Stimulated activated CD8-positive, alpha-beta memory T cell treated with anti-CD3 and anti-CD28 coated beads, Interleukin-2, amount 100 ng/mL, for 1 hour (primary cell): ENCODE results near the gene SVIL.

ENCODE experiments used
- DNase-seq, 2 donors: peaks; one replicate each; pipeline ENCODE4 v3.0.0-alpha.2; 2020; ENCODE audit warnings: low read depth in 2 of 2

The SVIL gene

DNA sequence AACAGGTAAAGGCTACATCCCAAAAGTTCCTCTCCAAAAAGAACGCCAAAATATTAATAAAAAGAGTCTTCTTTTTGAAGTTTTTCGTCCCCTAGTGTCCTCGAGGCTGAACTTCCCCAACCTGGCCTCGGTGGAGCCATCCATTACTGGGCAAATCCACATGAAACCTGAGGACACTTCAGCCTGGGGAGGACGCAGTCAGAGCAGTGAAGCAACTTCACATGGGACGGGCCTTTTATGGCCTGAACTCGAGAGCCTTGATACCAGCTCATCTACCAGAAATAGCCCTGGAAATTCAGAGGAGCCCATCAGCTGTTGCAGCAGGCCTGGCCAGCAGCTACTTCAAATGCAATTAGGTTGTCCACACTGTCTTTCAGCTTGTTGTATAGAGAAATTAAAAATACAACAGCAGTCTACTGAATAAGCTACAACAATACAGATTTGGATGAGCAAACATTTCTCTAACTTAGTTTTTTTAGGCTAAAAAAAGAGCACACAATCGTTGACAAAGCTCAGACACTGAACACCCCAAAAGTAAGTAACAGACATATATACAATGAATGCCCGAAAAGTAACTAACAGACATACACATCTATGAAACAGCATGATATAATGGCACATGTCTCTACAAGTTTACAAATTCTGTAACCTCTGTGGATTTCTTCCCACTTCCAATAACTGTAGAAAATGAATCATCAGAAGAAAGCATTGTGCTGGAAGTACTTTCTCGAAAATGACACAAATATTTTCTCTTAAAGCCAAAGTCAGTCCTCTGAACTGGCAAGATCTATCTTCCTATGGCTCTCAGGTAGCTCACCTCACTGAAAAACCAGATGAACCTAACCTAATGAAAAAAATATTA is at the start of gene SVIL:
Gene SVIL, minus strand, starts transcription at position 208 of the 862 bp plus-strand sequence. CDS start 79,913 bp downstream, outside the sequence.
- no peak for DNase-seq

DNA sequence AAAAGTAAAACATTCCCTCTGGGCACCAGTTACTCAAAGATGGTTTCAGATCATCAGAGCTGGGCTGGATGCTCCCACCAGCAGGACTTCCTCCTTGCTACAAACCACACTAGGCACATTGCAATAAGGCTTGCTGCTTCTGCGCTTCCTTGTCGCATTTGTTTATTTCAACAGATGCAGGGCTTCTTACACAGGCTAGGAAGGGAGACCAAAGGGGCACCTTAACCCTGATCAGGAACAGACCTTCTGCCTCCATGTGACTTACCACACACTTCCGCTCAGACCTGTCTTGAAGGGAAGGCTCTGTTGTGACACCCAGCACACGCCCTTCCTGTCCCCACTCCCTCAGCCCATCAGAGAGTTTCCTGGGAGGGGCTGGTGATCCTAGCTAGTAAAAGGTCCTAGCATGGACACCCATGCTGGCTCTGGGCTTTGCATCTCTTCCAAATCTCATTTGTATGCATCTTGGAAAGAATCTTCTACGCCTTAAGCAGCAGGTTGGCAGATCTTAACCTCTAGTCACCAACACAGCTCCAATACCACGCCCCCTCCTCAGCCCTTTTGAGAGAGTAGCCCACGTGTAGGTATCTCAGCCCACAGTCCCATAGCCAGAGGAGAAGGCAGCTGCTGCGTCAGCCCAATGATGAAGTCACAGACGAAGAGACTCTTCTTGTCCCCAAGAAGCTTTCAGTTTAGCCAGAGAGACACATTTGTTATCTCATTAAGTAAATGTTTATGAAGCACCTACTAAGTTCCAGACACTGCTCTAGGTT is 47.1 kb upstream of the SVIL start:
- peak in 1 of 2 donors; percentile 15 for DNase-seq

DNA sequence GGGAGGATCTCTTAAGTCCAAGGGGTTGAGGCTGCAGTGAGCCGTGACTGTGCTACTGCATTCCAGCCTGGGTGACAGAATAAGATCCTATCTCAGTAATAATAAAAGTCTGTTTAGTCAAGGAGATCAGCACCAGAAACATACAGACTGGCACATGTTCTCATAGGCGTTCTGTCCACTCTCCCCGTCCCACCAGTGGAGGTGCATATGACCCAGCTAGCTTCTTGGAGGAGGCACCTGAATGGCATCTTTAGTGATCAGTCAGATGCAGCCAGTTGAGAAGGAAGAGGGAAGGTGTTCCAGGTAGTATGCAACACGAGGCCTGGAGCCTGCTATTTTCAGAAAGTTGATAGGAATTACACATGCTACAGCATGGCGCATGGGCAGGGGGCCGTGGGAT is 45.3 kb upstream of the SVIL start:
- no peak for DNase-seq

- DNase-seq, result no peak
Measured at GRCh38 chr10:29676732-29677131, 42.0 kb upstream of the SVIL start.

DNA sequence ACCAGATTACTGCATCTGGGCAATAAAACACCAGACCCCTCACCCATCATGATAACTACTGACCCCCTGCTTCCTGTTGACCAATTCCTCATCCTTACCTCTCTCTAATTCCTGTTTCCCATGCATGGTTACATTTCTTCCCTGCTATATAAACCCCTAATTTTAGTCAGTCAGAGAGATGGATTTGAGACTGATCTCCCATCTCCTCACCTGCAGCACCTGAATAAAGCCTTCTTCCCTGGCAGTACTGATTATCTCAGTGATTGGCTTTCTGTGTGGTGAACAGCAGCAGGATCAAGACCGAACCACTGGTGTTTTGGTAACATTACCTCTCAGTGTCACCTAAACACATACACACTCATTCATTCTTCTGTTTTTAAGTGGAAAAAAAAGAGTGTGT is 41.2 kb upstream of the SVIL start:
- no peak for DNase-seq

- DNase-seq, result no peak
Measured at GRCh38 chr10:29671968-29672367, 37.2 kb upstream of the SVIL start.

GRCh38 chr10:29671228-29671780 is 36.5 kb upstream of the SVIL start:
- DNase-seq, result no peak

DNA sequence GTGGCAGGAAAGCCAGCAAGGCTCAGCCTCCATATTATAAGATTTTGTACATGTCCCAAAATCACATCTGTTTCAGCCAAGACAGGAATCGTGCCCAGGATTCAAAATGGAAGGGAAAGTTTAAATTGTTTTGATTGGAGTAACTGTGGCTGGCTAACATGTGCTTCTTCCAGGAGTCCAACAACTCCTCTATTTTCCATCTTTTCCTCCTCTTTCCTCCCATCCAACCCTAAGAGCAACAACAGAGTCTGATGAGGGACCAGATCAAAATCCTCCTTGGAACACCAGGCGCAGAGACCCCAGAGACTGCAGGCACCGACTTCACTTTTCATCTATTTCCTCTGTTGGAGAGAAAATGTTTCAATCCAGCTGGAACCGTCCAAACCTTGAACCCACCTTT is 36.0 kb upstream of the SVIL start:
- DNase-seq, result no peak

- DNase-seq, result no peak
Measured at GRCh38 chr10:29669149-29669548, 34.4 kb upstream of the SVIL start.

GRCh38 chr10:29668628-29669027 is 33.9 kb upstream of the SVIL start:
- no peak for DNase-seq

GRCh38 chr10:29667191-29667590 is 32.4 kb upstream of the SVIL start:
- no peak for DNase-seq

DNA sequence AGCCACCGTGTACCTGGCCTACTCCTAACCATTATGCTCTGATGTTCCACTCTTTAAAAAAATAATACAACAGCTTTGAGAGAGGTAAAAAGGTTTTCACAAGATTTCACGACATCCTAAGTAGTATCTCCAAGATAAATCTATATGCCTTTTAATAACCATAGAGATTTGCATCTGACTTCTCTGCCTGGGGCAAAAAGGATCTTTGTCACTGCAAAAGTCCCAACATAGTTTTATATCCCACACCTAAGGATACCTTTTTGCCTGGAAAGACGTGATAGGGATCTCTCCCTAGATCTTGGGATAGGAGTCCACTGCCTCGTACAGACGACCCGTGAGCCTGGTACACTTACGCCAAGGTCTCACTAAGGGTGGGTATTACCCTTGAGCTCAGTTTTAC is 31.4 kb upstream of the SVIL start:
- no peak for DNase-seq

DNA sequence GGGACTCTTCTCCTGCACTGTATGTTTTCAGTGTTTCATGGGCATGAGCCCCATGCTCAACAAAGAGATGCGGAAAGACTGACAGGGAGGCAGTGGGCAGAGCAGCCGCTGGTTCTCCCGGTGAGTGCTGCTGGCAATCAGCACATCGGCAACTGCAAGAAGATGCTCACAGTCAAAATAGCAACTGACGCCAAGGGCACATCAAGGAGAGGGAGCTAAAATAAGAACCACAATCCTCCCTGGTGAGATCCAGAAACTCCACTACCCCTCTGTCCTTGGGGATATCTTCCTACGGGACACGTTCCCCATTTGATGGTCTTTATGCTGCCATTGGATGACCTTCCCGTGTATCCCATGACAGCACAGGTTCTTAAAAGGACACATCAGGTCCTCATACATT is 28.9 kb upstream of the SVIL start:
- no peak for DNase-seq

GRCh38 chr10:29658984-29659965 is 24.5 kb upstream of the SVIL start:
- peak; percentile 31 to 33 for DNase-seq

- no peak for DNase-seq
Measured at GRCh38 chr10:29657719-29658274, 23.0 kb upstream of the SVIL start.

DNA sequence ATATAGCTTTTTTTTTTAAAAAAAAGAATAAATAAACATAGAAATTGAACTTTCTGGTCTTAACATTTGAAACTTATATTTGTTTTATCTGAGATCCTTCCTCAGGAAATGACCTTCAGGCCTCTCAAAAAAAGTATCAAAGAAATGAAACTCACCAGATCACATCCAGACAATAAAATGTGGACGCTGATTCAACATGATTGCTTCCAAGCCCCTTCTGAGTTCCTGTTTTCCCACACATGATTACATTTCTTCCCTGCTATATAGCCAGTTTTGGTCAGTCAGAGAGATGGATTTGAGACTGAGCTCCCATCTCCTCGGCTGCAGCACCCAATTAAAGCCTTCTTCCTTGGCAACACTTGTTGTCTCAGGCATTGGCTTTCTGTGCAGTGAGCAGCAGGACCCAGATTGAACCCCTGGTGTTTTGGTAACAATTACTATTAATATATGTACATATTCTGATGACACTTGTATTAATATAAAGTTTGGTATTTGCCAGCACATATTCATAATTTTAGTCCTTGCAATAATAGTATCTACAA is 21.8 kb upstream of the SVIL start:
- DNase-seq, result no peak

DNA sequence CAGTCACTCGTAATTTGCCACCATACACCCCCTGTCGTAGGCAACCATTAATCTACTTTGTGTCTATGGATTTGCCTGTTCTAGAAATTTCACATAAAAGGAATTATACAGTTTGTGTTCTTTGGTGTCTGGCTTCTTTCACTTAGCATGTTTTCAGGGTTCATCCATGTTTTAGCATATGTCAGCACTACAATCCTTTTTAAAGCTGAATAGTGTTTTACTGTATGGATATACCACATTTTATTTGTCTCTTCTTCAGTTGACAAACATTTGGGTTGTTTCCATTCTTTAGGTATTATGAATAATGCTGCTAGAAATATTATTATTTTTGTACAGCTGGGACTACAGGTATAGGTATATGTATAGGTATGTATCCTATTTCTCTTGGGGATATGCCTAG is 17.4 kb upstream of the SVIL start:
- no peak for DNase-seq

DNA sequence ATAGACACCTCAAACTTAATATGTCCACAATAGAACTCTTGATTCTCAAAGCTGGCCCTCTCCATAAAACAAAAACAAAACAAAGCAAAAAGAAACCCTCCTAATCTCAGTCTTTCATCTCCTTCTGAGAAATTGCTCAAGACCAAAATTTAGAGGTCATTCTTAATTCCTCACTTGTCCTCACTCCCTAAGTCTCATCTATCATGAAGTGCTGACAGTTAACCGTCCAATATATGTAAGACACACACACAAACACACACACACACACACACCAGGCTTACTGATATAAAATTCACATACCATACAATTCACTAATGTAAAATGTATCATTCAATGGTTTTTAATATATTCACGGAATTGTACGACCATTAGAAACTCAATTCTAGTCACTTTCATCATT is 17.0 kb upstream of the SVIL start:
- DNase-seq, result no peak

- DNase-seq, result no peak
Measured at GRCh38 chr10:29650552-29650944, 15.8 kb upstream of the SVIL start.

DNA sequence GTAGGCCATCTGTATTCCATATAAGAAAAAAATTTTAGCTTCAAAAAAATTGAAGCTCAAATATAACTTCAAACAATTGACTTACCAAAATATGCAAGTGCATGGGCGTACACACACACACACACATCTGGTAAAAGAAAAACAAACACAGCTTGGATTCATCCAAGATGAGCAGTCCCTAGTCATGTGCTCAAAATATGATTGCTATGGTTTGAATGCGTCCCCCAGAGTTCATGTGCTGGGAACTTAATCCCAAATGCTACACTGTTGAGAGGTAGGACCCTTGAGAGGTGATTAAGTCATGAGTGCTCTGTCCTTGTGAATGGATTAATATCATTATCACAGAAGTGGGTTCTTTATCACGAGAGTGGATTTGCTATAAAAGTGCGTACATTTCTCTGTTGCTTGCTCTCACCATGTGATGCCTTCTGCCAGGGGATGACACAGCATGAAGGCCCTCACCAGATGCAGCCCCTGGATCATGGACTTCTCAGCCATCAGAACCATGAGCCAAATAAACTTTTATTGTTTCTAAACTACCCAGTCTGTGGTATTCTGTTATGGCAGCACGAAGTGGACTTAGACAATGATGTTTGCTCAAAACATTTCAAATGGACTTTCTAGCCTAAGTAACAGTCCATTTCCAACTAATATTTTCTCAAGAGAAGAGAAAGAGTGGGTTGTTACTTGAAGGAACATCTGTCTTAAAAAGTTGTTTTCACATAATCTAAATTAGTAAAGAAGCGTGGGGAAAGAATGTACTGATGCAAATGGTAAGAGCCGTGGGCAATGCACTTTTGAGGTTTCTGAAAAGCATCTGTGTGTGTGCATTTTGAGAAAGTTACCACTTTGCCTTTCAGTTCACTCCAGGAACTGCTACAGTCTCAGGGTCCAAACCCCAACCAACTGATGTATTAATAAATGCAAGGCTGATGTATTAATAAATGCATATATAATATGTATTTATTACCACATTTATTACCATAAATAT is 15.1 kb upstream of the SVIL start:
- no peak for DNase-seq
